OCI-LY7 (cell line): ENCODE results near the gene PHACTR1. TPM values are rescaled to one million over a fixed set of nuclear protein-coding genes. Genes with fewer than 3 reads are reported as not detected.

Source experiments
- BruUV-seq: library from RNA; stranded (reverse); fragments of 400-500 nt; replicated peaks from 2 replicates; lab custom pipeline; 2021; lab: Mats Ljungman, UMichigan
- CTCF ChIA-PET: fragments of 300-600 bp; sonication (Branson Sonifier 250); formaldehyde crosslinking; loops from one replicate; lab custom pipeline; 2022; ENCODE audit warnings: antibody characterized with exemption; ENCODE audit not compliant: unreplicated experiment; lab: Charles Lee
- POLR2A ChIA-PET: fragments of 300-600 bp; sonication (Branson Sonifier 250); formaldehyde crosslinking; loops from one replicate; lab custom pipeline; 2022; ENCODE audit warnings: antibody characterized with exemption; lab: Charles Lee
- DNase-seq: peaks from one replicate; pipeline ENCODE4 v3.0.0-alpha.2; 2015; ENCODE audit warnings: low spot score
- H2AFZ ChIP-seq: fragments of 200-600 bp; sonication (generic), shearing (Covaris generic); 2 replicates; pipeline ENCODE4 v1.6.1; 2014; ENCODE audit warnings: mild to moderate bottlenecking, antibody characterized with exemption, low read length, moderate library complexity
- H3K27ac ChIP-seq: fragments of 200-600 bp; sonication (generic); 2 replicates; pipeline ENCODE4 v1.5.1; 2014; ENCODE audit warnings: mixed run types, low read depth, mild to moderate bottlenecking, moderate library complexity, low read length, inconsistent platforms; ENCODE audit not compliant: poor library complexity, severe bottlenecking
- H3K36me3 ChIP-seq: fragments of 200-600 bp; sonication (generic); 2 replicates; pipeline ENCODE4 v1.6.1; 2014; ENCODE audit warnings: mild to moderate bottlenecking, antibody characterized with exemption, low read length, moderate library complexity, mixed read lengths; ENCODE audit not compliant: insufficient read depth
- H3K4me1 ChIP-seq: fragments of 200-600 bp; sonication (generic); 2 replicates; pipeline ENCODE4 v1.5.1; 2014; ENCODE audit warnings: mild to moderate bottlenecking, low read length; ENCODE audit not compliant: insufficient read depth, poor library complexity, severe bottlenecking
- H3K4me2 ChIP-seq: fragments of 200-600 bp; sonication (generic); 2 replicates; pipeline ENCODE4 v1.6.1; 2014; ENCODE audit warnings: mild to moderate bottlenecking, low read length
- H3K4me3 ChIP-seq: fragments of 200-600 bp; sonication (generic); 2 replicates; pipeline ENCODE4 v1.5.1; 2014; ENCODE audit warnings: mild to moderate bottlenecking, low read depth, low read length; ENCODE audit not compliant: poor library complexity, severe bottlenecking
- H3K79me2 ChIP-seq: fragments of 200-600 bp; sonication (generic); 2 replicates; pipeline ENCODE4 v1.6.1; 2016; ENCODE audit warnings: low read depth, mild to moderate bottlenecking, low read length, moderate library complexity, mixed read lengths; ENCODE audit not compliant: insufficient read depth
- H3K9me2 ChIP-seq: fragments of 200-600 bp; sonication (generic); 2 replicates; pipeline ENCODE4 v1.6.1; 2016; ENCODE audit warnings: mild to moderate bottlenecking, low read length, mixed read lengths; ENCODE audit not compliant: insufficient read depth
- H3K9me3 ChIP-seq: fragments of 200-600 bp; sonication (generic); 2 replicates; pipeline ENCODE4 v1.6.1; 2014; ENCODE audit warnings: mild to moderate bottlenecking, mixed run types, low read length, mixed read lengths
- H4K20me1 ChIP-seq: fragments of 200-600 bp; sonication (generic); 2 replicates; pipeline ENCODE4 v1.6.1; 2014; ENCODE audit warnings: mild to moderate bottlenecking, antibody characterized with exemption, low read length, moderate library complexity, mixed read lengths; ENCODE audit not compliant: insufficient read depth
- CTCF ChIP-seq: fragments of 200-600 bp; sonication (generic); conservative IDR thresholded peaks from 2 replicates; pipeline ENCODE4 v1.5.1; 2014; ENCODE audit warnings: mild to moderate bottlenecking, antibody characterized with exemption, low read length, moderate library complexity, mixed read lengths
- EZH2phosphoT487 ChIP-seq: fragments of 200-600 bp; sonication (generic); IDR thresholded peaks from 2 replicates; pipeline ENCODE4 v1.6.1; 2018; ENCODE audit warnings: low read depth, borderline replicate concordance, mild to moderate bottlenecking, mixed run types, antibody characterized with exemption, low read length, moderate library complexity, mixed read lengths
- intact Hi-C: fragments of 100-400 bp; cut with micrococcal nuclease; formaldehyde crosslinking; loops from one replicate; pipeline ENCODE4 v1.10.0; 2022; ENCODE audit not compliant: unreplicated experiment
- total RNA-seq, 2 experiments: library from RNA; depleted of rRNA in 1 of 2; stranded (reverse); fragments of >200 nt in 1 of 2; shearing (Covaris generic) in 1 of 2; gene quantifications; 2 replicates each; pipeline ENCODE4 v1.2.3, GENCODE V29; 2014 to 2022

PHACTR1 gene
- total RNA-seq, 2 experiments from 2014 or later = 25.1 to 46.6 TPM

- no peaks in the 10 kb centered on the region for H3K36me3 ChIP-seq
- TF ChIP-seq CTCF (no peak), EZH2phosphoT487 (no peak)
- no peak overlapping the region for H2AFZ ChIP-seq
- CTCF ChIA-PET = no interaction called here
- no TSS peak for BruUV-seq
- H3K9me3 ChIP-seq = no peaks in the 10 kb centered on the region
- H3K4me1 ChIP-seq = no peaks in the 10 kb centered on the region
- H3K4me2 ChIP-seq = no peak overlapping the region
- intact Hi-C loops = no loop called here
- H3K79me2 ChIP-seq = no peaks in the 10 kb centered on the region
- POLR2A ChIA-PET = interaction anchor here (0.6 kb wide), 2 partner anchors 102 to 371 kb away, joined by 4 to 5 read pairs; no protein-coding TSS in a partner anchor
- DNase-seq = no peak
- no peak overlapping the region for H3K4me3 ChIP-seq
- H3K27ac ChIP-seq = no peak overlapping the region
- no peaks in the 10 kb centered on the region for H3K9me2 ChIP-seq
- no peaks in the 10 kb centered on the region for H4K20me1 ChIP-seq
These were observed 115.7 kb downstream of the PHACTR1 start for GRCh38 chr6:12832226-12832735.

GRCh38 chr6:12836009-12836408 lies 119.4 kb downstream of the PHACTR1 start:
- Histone ChIP-seq H3K79me2 (no peaks in the 10 kb centered on the region), H4K20me1 (no peaks in the 10 kb centered on the region), H3K4me3 (no peak overlapping the region), H3K9me3 (no peaks in the 10 kb centered on the region), H3K4me2 (no peak overlapping the region), H3K27ac (no peak overlapping the region), H3K4me1 (no peaks in the 10 kb centered on the region), H3K36me3 (no peaks in the 10 kb centered on the region), H2AFZ (no peak overlapping the region), H3K9me2 (no peaks in the 10 kb centered on the region)
- ChIA-PET POLR2A (interaction anchor here (0.6 kb wide), 1 partner anchor 1221 kb away, joined by 3 read pairs; no protein-coding TSS in a partner anchor), CTCF (no interaction called here)
- no TSS peak for BruUV-seq
- intact Hi-C loops = no loop called here
- TF ChIP-seq CTCF = no peak
- no peak for TF ChIP-seq EZH2phosphoT487
- DNase-seq = no peak

- Histone ChIP-seq H3K9me2 (no peaks in the 10 kb centered on the region), H4K20me1 (no peaks in the 10 kb centered on the region), H3K36me3 (no peaks in the 10 kb centered on the region), H3K4me2 (no peak overlapping the region), H3K27ac (no peak overlapping the region), H3K9me3 (no peaks in the 10 kb centered on the region), H2AFZ (no peak overlapping the region), H3K4me3 (no peak overlapping the region), H3K79me2 (no peaks in the 10 kb centered on the region), H3K4me1 (no peaks in the 10 kb centered on the region)
- ChIA-PET POLR2A (no interaction called here), CTCF (no interaction called here)
- no peak for DNase-seq
- TF ChIP-seq EZH2phosphoT487 (no peak), CTCF (no peak)
- intact Hi-C loops = no loop called here
- no TSS peak for BruUV-seq
These were observed 125.1 kb downstream of the PHACTR1 start for GRCh38 chr6:12841619-12842018.
